GM19328 (cell line): Measurements from ENCODE around the gene SIGLEC14.
"Not testable (repeated sequence)": the region's sequence is repeated elsewhere in the genome, so short reads cannot be mapped to it uniquely, and the experiment has no call there.

Experiments
- ATAC-seq: cut with Tn5 transposase; IDR thresholded peaks from one replicate; pipeline ENCODE4 v1.9.1; 2021; ENCODE audit warnings: mild to moderate bottlenecking, moderate library complexity; ENCODE audit not compliant: unreplicated experiment

The SIGLEC14 gene

GRCh38 chr19:51675911-51676565, 29.4 kb upstream of the SIGLEC14 start:
- ATAC-seq: not testable (repeated sequence)

- ATAC-seq: no peak
Measured at GRCh38 chr19:51668216-51668615, 21.6 kb upstream of the SIGLEC14 start.

GRCh38 chr19:51664997-51665396, 18.4 kb upstream of the SIGLEC14 start:
- no peak for ATAC-seq

GRCh38 chr19:51664131-51664530, 17.5 kb upstream of the SIGLEC14 start:
- ATAC-seq: no peak

DNA sequence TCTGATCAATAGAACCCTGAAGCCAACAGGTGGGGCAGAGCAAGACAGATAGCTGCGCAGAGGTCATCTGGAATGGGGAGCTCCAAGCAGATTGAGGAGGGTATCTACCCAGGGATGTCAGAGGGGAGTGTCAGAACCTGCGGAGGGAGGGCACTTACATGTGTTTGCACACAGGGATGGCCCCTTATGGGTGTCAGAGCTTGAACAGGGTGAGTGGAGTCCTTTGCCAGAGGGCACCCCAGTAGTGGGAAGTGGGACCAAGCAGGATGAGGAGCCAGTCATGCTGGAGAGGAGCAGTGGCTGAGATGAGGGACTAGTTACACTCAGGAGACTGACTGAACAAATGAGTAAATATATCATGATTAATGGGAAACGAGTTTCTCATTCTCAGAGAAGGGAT, 17.0 kb upstream of the SIGLEC14 start:
- no peak for ATAC-seq

GRCh38 chr19:51660975-51661600, 14.5 kb upstream of the SIGLEC14 start:
- ATAC-seq: no peak

GRCh38 chr19:51654783-51655182, 8.2 kb upstream of the SIGLEC14 start:
- ATAC-seq: no peak

GRCh38 chr19:51653162-51653561, 6.5 kb upstream of the SIGLEC14 start:
- no peak for ATAC-seq

DNA sequence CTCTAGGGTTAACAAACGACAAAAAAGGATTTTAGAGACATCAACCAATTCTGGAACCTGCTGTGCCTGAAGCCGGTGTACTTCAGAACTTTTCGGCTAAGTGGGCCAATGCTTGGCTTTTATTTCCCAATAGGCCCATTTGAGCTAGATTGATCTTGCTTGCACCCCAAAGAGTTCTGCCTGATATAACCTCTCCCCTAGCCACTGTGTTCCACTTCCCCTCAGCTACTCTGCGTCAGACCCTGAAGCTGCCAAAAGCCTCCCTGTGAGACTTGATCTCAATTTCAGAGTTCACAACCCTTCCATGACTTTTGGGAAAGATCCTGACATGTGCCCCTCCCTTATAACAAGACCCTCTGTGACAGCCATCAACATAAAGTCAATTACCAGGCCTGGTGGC, 5.6 kb upstream of the SIGLEC14 start:
- ATAC-seq: no peak

DNA sequence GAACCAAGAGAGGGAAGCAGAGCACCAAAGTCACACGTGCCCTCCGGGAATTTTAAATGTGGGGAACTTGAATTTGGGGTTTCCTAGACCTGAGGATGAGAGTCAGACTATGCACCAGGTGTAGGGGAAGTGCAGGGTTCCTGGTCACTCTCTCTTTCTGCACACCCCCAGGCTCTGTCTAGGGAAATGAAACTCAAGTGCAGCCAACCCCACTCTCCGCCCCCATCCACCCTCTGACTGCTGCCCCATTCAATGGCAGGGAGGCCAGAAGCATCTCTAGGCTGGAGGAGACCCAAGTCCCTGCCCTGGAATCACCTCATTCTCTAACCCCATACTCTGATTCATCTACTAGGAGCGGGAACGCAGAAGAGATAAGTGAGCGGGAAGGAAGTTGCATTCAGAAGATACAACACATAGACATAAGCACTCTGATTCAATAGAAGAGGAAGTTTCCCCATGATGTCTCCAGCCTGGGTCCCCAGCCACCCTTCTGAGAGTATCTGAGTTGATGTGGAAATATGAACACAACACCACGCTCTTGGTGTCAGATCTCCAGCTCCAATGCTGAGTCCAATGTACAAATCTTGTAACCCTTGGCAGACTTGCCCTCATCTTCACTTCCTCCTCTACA, 4.7 kb upstream of the SIGLEC14 start:
- no peak for ATAC-seq

DNA sequence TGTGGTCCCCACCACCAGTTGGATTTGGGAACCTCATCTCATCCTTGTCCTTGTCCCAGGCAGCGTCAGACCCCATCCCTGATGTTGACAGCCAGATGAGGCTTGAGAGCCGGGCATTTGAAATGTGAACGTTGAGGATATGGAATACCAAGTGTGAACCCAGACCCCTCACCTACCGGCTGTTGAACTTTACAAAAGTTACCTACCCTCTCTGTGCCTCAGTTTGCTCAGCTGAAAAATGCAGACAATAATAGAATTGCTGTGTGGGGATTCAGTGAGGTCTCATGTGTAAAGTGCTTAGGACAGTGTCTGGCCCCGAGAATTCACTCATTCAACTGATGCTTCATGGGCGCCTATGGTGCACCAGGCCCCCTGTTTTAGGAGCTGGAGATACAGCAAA, 693 bp upstream of the SIGLEC14 start:
- no peak for ATAC-seq

- ATAC-seq: no peak
Measured at GRCh38 chr19:51644636-51645271, 1.9 kb downstream of the SIGLEC14 start.

- ATAC-seq: no peak
Measured at GRCh38 chr19:51641648-51642047, 5.0 kb downstream of the SIGLEC14 start.

GRCh38 chr19:51640386-51640785, 6.2 kb downstream of the SIGLEC14 start:
- ATAC-seq: no peak

- ATAC-seq: no peak
Measured at GRCh38 chr19:51639916-51640315, 6.7 kb downstream of the SIGLEC14 start.

- no peak for ATAC-seq
Measured at GRCh38 chr19:51637362-51637978, 9.2 kb downstream of the SIGLEC14 start.

- no peak for ATAC-seq
Measured at GRCh38 chr19:51632126-51632525, 14.5 kb downstream of the SIGLEC14 start.

GRCh38 chr19:51630315-51630714, 16.3 kb downstream of the SIGLEC14 start, which contains the start of gene SIGLEC5:
SIGLEC5 (minus strand) TSS chr19:51630401; CDS start chr19:51630335, 66 bp downstream.
- ATAC-seq: not testable (repeated sequence)

GRCh38 chr19:51628153-51628939, 18.3 kb downstream of the SIGLEC14 start:
- no peak for ATAC-seq

DNA sequence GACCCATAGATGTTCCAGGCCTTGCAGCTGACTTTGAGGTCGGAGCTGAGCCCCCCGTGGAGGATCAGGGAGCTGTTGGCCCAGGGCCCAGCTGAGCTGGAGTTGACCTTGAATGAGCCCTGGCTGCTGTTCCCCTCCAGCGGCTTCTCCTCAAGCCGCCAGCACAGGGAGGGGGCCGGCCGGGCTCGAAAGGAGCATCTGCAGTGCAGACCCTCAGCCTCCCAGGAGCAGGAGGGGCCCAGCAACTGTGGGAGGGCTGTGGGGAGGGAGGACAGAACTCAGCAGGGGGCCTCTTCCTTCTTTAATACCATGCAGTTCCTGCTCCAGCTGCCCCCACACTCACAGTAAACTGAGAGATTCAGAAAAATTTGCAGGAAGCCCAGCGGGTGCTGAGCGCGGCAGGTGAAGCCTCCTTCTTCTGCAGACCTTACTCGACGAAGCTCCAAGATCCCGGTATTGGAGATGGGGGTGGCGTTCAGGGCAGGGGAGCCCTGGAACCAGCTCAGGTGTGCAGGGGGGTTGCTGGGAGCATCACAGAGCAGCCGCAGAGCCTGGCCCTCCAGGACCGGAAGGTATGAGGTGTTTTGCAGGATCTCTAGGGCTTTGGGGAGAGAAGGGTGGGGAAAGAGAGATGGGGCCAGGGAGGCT, 19.0 kb downstream of the SIGLEC14 start:
- ATAC-seq: no peak
